ENCODE results near the gene MSRB1. TPM values are rescaled to one million over a fixed set of nuclear protein-coding genes. Genes with fewer than 3 reads are reported as not detected.
A peak's percentile ranks its signal among the peaks of the same experiment; 100 is the strongest.

MSRB1 gene
- total and polyA plus RNA-seq, 2 donors (not counting 1 experiment from before 2014, with no cell fraction given), result 8.5 to 17.5 TPM

DNA sequence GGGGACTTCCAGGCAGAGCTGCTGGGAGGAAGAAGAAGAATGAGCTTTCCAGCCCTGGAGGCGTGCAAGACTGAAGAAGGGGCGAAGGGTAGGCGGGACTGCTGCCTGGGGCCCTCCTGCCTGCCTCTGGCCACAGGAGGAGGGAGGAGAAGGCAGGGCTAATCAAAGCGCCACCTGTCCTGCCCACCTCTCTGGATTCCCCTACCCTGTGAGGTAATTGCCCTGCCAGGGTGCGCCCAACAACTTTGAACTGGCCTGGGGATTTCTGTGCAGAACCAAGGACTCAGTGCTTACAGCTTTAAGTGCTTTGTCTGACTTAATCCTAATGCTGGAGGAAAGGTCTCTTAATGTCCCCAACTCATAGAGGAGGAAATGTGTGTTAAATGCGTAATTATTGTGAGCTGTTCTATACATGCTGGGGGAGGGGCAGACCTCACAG, 38.4 kb upstream of the MSRB1 start, which contains the start of gene NOXO1:
Gene NOXO1, minus strand, starts transcription at position 72 of the 439 bp plus-strand sequence. CDS start 290 bp downstream, outside the sequence.
- no peak within 1 kb of the TSS for H3K27ac ChIP-seq (ENCODE audit: low read length in 2 of 2)
- H3K27me3 ChIP-seq (replicated peaks in 1 of 4; ENCODE audit: control extremely low read depth in 1 of 4, control insufficient read depth in 3 of 4, insufficient read depth in 4 of 4, low read length in 3 of 4), result peaks cover 0 to 57% (median 19%) of the 10 kb centered on the region in 4 experiments
- no peak within 1 kb of the TSS for H3K9ac ChIP-seq (ENCODE audit: low read length)
- intact Hi-C loops (cut with micrococcal nuclease), result no loop called here
- no peak within 1 kb of the TSS for H2AFZ ChIP-seq (ENCODE audit: insufficient read depth, low read depth, low read length, poor library complexity, severe bottlenecking)
- DNase-seq (peak; percentile 56), ATAC-seq (ENCODE audit: low read depth) (no peak)
- no peaks in the 10 kb centered on the region for H3K79me2 ChIP-seq (ENCODE audit: control insufficient read depth, insufficient read depth, low read length)
- 48% methylated on average over 5 of the region's 6 CpGs for WGBS (ENCODE audit: insufficient coverage)
- H3K9me3 ChIP-seq (ENCODE audit: control extremely low read depth in 1 of 3, control insufficient read depth in 2 of 3, insufficient read depth in 1 of 3, low read length in 2 of 3), result peaks cover 0 to 4% (median 0%) of the 10 kb centered on the region in 3 donors
- TF ChIP-seq, protein P1, sequence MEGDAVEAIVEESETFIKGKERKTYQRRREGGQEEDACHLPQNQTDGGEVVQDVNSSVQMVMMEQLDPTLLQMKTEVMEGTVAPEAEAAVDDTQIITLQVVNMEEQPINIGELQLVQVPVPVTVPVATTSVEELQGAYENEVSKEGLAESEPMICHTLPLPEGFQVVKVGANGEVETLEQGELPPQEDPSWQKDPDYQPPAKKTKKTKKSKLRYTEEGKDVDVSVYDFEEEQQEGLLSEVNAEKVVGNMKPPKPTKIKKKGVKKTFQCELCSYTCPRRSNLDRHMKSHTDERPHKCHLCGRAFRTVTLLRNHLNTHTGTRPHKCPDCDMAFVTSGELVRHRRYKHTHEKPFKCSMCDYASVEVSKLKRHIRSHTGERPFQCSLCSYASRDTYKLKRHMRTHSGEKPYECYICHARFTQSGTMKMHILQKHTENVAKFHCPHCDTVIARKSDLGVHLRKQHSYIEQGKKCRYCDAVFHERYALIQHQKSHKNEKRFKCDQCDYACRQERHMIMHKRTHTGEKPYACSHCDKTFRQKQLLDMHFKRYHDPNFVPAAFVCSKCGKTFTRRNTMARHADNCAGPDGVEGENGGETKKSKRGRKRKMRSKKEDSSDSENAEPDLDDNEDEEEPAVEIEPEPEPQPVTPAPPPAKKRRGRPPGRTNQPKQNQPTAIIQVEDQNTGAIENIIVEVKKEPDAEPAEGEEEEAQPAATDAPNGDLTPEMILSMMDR (IDR thresholded peaks at IDR 0.05), result no peak
- TF ChIP-seq EZH2 (IDR thresholded peaks at IDR 0.05; ENCODE audit: borderline replicate concordance, insufficient read depth, low read depth, low read length, poor library complexity, severe bottlenecking), result no peak
- peaks cover 9% of the 10 kb centered on the region for H4K20me1 ChIP-seq (ENCODE audit: control insufficient read depth, insufficient read depth, low read length, poor library complexity, severe bottlenecking)
- no peak within 1 kb of the TSS for H3K4me3 ChIP-seq (ENCODE audit: control extremely low read depth in 1 of 5, extremely low read depth in 1 of 5, insufficient read depth in 1 of 5, low read depth in 2 of 5, low read length in 4 of 5)
- peaks cover 0 to 29% of the 10 kb centered on the region in 2 experiments for H3K36me3 ChIP-seq (replicated peaks in 1 of 2; ENCODE audit: control extremely low read depth in 1 of 2, control insufficient read depth in 1 of 2, extremely low read depth in 1 of 2, insufficient read depth in 2 of 2, low read length in 1 of 2)
- ChIA-PET POLR2A (interaction anchor here (0.6 to 3.5 kb wide), 4 partner anchors 10 to 169 kb away, joined by 3 to 15 read pairs (median 6); partner anchors contain the start of genes RPS2 and TBL3), CTCF (interaction anchor here (0.9 to 1.0 kb wide), 2 partner anchors 22 to 174 kb away, joined by 3 read pairs; no protein-coding TSS in a partner anchor)
- peak within 1 kb of the TSS; percentile 49 for H3K4me3 Mint-ChIP-seq
- H3K4me2 ChIP-seq (replicated peaks; ENCODE audit: low read depth, low read length, poor library complexity, severe bottlenecking), result no peak within 1 kb of the TSS
- peaks cover 16 to 35% of the 10 kb centered on the region in 2 donors for H3K4me1 ChIP-seq (ENCODE audit: control insufficient read depth in 2 of 2, insufficient read depth in 2 of 2, low read length in 2 of 2)
- peaks cover 22% of the 10 kb centered on the region for H3K4me1 Mint-ChIP-seq
- H3K27ac Mint-ChIP-seq, result peak within 1 kb of the TSS; percentile 56
- peaks cover 6% of the 10 kb centered on the region for H3K27me3 Mint-ChIP-seq
- no peaks in the 10 kb centered on the region for H3K9me3 Mint-ChIP-seq (ENCODE audit: insufficient read depth)

GRCh38 chr16:1980770-1981087, 37.7 kb upstream of the MSRB1 start:
- CTCF ChIA-PET, result interaction anchor here (0.7 kb wide), 1 partner anchor 10 kb away, joined by 3 read pairs; the partner anchor contains the start of gene TBL3
- H3K9me3 Mint-ChIP-seq (ENCODE audit: insufficient read depth), result no peaks in the 10 kb centered on the region

More at GRCh38 chr16:1980770-1981087, 37.7 kb upstream of the MSRB1 start:
- Histone ChIP-seq H4K20me1 (ENCODE audit: control insufficient read depth, insufficient read depth, low read length, poor library complexity, severe bottlenecking) (peaks cover 16% of the 10 kb centered on the region), H3K4me3 (ENCODE audit: control extremely low read depth in 1 of 5, extremely low read depth in 1 of 5, insufficient read depth in 1 of 5, low read depth in 2 of 5, low read length in 4 of 5) (no peak overlapping the region), H2AFZ (ENCODE audit: insufficient read depth, low read depth, low read length, poor library complexity, severe bottlenecking) (no peak overlapping the region), H3K4me1 (ENCODE audit: control insufficient read depth in 2 of 2, insufficient read depth in 2 of 2, low read length in 2 of 2) (peaks cover 16 to 35% of the 10 kb centered on the region in 2 donors), H3K9me3 (ENCODE audit: control extremely low read depth in 1 of 3, control insufficient read depth in 2 of 3, insufficient read depth in 1 of 3, low read length in 2 of 3) (peaks cover 0 to 4% (median 0%) of the 10 kb centered on the region in 3 donors), H3K36me3 (replicated peaks in 1 of 2; ENCODE audit: control extremely low read depth in 1 of 2, control insufficient read depth in 1 of 2, extremely low read depth in 1 of 2, insufficient read depth in 2 of 2, low read length in 1 of 2) (peaks cover 0 to 31% of the 10 kb centered on the region in 2 experiments), H3K27me3 (replicated peaks in 1 of 4; ENCODE audit: control extremely low read depth in 1 of 4, control insufficient read depth in 3 of 4, insufficient read depth in 4 of 4, low read length in 3 of 4) (peaks cover 0 to 64% (median 20%) of the 10 kb centered on the region in 4 experiments), H3K9ac (ENCODE audit: low read length) (no peak overlapping the region), H3K79me2 (ENCODE audit: control insufficient read depth, insufficient read depth, low read length) (no peaks in the 10 kb centered on the region), H3K4me2 (replicated peaks; ENCODE audit: low read depth, low read length, poor library complexity, severe bottlenecking) (no peak overlapping the region), H3K27ac (ENCODE audit: low read length in 2 of 2) (no peak overlapping the region)
- ATAC-seq (ENCODE audit: low read depth) (no peak), DNase-seq (no peak)
- Mint-ChIP-seq H3K27ac (no peak overlapping the region), H3K4me3 (no peak overlapping the region), H3K27me3 (peaks cover 6% of the 10 kb centered on the region), H3K4me1 (peaks cover 22% of the 10 kb centered on the region)
- POLR2A ChIA-PET, result no interaction called here
- intact Hi-C loops (cut with micrococcal nuclease), result no loop called here
- no peak for TF ChIP-seq EZH2 (IDR thresholded peaks at IDR 0.05; ENCODE audit: borderline replicate concordance, insufficient read depth, low read depth, low read length, poor library complexity, severe bottlenecking)
- TF ChIP-seq, protein P1 (IDR thresholded peaks at IDR 0.05), result no peak
- 29% methylated on average over 16 of the region's 16 CpGs for WGBS (ENCODE audit: insufficient coverage)
